NCI-H748 (cell line): ENCODE measurements around the gene SPESP1.
"Not testable (repeated sequence)": the region's sequence is repeated elsewhere in the genome, so short reads cannot be mapped to it uniquely, and the experiment has no call there.

Experiments used
- DNase-seq: peaks from one replicate; lab custom pipeline; 2025; ENCODE audit not compliant: unreplicated experiment; lab: John Stamatoyannopoulos, UW

SPESP1 gene

GRCh38 chr15:68962465-68962864 lies 32.1 kb downstream of the SPESP1 start:
- no peak for DNase-seq

GRCh38 chr15:68963719-68964118 lies 33.4 kb downstream of the SPESP1 start:
- DNase-seq: not testable (repeated sequence)

GRCh38 chr15:68966996-68967395 lies 36.7 kb downstream of the SPESP1 start:
- no peak for DNase-seq

- DNase-seq: no peak
Measured at GRCh38 chr15:68967948-68968347, 37.6 kb downstream of the SPESP1 start.

- DNase-seq: no peak
Measured at GRCh38 chr15:68969298-68969697, 39.0 kb downstream of the SPESP1 start.

GRCh38 chr15:68972201-68973065 lies 42.1 kb downstream of the SPESP1 start:
- no peak for DNase-seq

- DNase-seq: not testable (repeated sequence)
Measured at GRCh38 chr15:68975651-68976160, 45.4 kb downstream of the SPESP1 start.

GRCh38 chr15:68977426-68977825 lies 47.1 kb downstream of the SPESP1 start:
- not testable (repeated sequence) for DNase-seq

GRCh38 chr15:68979006-68979405 lies 48.7 kb downstream of the SPESP1 start:
- DNase-seq: no peak

GRCh38 chr15:68979816-68980215 lies 49.5 kb downstream of the SPESP1 start:
- DNase-seq: no peak

- DNase-seq: no peak
Measured at GRCh38 chr15:68980786-68981185, 50.5 kb downstream of the SPESP1 start.

GRCh38 chr15:68981941-68982340 lies 51.6 kb downstream of the SPESP1 start:
- no peak for DNase-seq

- DNase-seq: no peak
Measured at GRCh38 chr15:68982976-68983563, 52.7 kb downstream of the SPESP1 start.

GRCh38 chr15:68983961-68984481 lies 53.7 kb downstream of the SPESP1 start:
- DNase-seq: no peak

GRCh38 chr15:68984586-68984985 lies 54.3 kb downstream of the SPESP1 start:
- no peak for DNase-seq

GRCh38 chr15:68985361-68985891 lies 55.1 kb downstream of the SPESP1 start:
- no peak for DNase-seq

GRCh38 chr15:68986322-68986721 lies 56.0 kb downstream of the SPESP1 start:
- no peak for DNase-seq

GRCh38 chr15:68987120-68987519 lies 56.8 kb downstream of the SPESP1 start:
- no peak for DNase-seq

- no peak for DNase-seq
Measured at GRCh38 chr15:68987676-68988075, 57.4 kb downstream of the SPESP1 start.

GRCh38 chr15:68989541-68990230 lies 59.4 kb downstream of the SPESP1 start:
- DNase-seq: no peak
